Measurements from ENCODE around the gene NDUFA11.

The NDUFA11 gene

DNA sequence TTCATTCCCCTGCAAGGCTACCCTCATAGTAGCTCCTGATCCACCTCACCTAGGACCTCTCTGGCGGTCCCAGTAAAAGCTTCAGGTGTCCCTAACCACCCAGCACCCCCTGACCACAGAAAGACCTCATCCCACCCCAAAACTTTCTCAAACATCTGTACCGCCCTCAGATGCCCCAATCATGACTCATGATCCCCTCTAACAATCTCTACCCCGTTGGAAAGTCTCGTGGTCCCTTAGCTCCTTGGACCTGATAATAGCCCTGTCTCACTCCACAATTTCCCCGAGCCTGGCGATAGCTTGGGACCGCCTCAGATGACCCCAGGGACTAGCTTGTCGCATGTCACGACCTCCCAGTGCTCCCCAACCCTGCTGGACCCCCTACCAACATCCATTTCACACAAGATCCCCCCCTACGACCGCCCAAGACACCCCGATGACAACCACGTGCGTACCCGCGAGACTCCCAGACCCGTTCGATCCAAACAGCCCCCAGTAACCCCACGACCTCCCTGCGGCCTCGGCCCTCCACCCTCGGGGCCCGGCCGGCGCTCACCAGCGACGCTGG lies 450 bp downstream of the NDUFA11 start:
- no peaks in the 10 kb centered on the region for H3F3A ChIP-seq (ENCODE audit: low read depth)
- peak overlapping the region; percentile 95 for H3K9ac ChIP-seq (ENCODE audit: low read depth, low read length, poor library complexity, severe bottlenecking)
- no peaks in the 10 kb centered on the region for H3K27me3 ChIP-seq (ENCODE audit: insufficient read depth, low read length, poor library complexity, severe bottlenecking)
- H3K79me2 ChIP-seq (ENCODE audit: insufficient read depth, low read length): peaks cover 43% of the 10 kb centered on the region
- peaks cover 27% of the 10 kb centered on the region for H4K20me1 ChIP-seq (ENCODE audit: insufficient read depth, low read length, poor library complexity, severe bottlenecking)
- H3K4me2 ChIP-seq (ENCODE audit: low read depth, low read length, poor library complexity, severe bottlenecking): peak overlapping the region; percentile 81
- TF ChIP-seq, protein P1, sequence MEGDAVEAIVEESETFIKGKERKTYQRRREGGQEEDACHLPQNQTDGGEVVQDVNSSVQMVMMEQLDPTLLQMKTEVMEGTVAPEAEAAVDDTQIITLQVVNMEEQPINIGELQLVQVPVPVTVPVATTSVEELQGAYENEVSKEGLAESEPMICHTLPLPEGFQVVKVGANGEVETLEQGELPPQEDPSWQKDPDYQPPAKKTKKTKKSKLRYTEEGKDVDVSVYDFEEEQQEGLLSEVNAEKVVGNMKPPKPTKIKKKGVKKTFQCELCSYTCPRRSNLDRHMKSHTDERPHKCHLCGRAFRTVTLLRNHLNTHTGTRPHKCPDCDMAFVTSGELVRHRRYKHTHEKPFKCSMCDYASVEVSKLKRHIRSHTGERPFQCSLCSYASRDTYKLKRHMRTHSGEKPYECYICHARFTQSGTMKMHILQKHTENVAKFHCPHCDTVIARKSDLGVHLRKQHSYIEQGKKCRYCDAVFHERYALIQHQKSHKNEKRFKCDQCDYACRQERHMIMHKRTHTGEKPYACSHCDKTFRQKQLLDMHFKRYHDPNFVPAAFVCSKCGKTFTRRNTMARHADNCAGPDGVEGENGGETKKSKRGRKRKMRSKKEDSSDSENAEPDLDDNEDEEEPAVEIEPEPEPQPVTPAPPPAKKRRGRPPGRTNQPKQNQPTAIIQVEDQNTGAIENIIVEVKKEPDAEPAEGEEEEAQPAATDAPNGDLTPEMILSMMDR (conservative IDR thresholded peaks at IDR 0.05; ENCODE audit: low read length): no peak
- TF ChIP-seq EZH2phosphoT487 (IDR thresholded peaks at IDR 0.05; ENCODE audit: borderline replicate concordance): no peak
- H3K4me3 ChIP-seq (ENCODE audit: low read length, poor library complexity, severe bottlenecking): peak overlapping the region; percentile 91
- peak overlapping the region; percentile 95 for H2AFZ ChIP-seq (ENCODE audit: low read length)
- no peaks in the 10 kb centered on the region for H3K9me2 ChIP-seq (replicated peaks; ENCODE audit: low read depth, low read length)
- no peaks in the 10 kb centered on the region for H3K36me3 ChIP-seq (ENCODE audit: insufficient read depth, low read length)
- no peaks in the 10 kb centered on the region for H3K9me3 ChIP-seq (ENCODE audit: insufficient read depth, low read depth, low read length)
- H3K4me1 ChIP-seq (ENCODE audit: insufficient read depth, low read length, poor library complexity, severe bottlenecking): peaks cover 18% of the 10 kb centered on the region

DNA sequence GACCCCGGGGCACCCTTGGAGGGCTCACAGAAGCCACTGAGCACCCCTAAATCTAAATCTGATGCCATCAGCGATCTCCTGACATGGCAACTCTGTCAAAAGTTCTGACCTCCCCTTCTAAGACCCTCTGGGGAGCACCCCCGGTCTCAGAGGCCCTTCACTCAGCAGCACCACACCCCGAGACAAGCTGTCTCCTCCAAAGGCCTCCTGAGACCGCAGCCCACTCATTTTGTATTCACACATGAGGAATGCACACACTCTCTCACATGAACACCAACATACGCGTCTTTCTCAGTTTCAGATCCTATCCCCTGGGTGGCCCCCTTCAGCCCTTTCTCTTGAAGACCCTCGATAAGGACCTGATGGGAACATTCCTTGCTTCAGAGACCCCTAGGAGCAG lies 2.6 kb downstream of the NDUFA11 start:
- Histone ChIP-seq H3K4me3 (ENCODE audit: low read length, poor library complexity, severe bottlenecking) (peak overlapping the region; percentile 3), H3K4me2 (ENCODE audit: low read depth, low read length, poor library complexity, severe bottlenecking) (peak overlapping the region; percentile 39), H3K9ac (ENCODE audit: low read depth, low read length, poor library complexity, severe bottlenecking) (peak overlapping the region; percentile 37), H4K20me1 (ENCODE audit: insufficient read depth, low read length, poor library complexity, severe bottlenecking) (peaks cover 30% of the 10 kb centered on the region), H3K9me2 (replicated peaks; ENCODE audit: low read depth, low read length) (no peaks in the 10 kb centered on the region), H3K4me1 (ENCODE audit: insufficient read depth, low read length, poor library complexity, severe bottlenecking) (peaks cover 18% of the 10 kb centered on the region), H3K9me3 (ENCODE audit: insufficient read depth, low read depth, low read length) (no peaks in the 10 kb centered on the region), H3F3A (ENCODE audit: low read depth) (no peaks in the 10 kb centered on the region), H3K79me2 (ENCODE audit: insufficient read depth, low read length) (peaks cover 55% of the 10 kb centered on the region), H3K27me3 (ENCODE audit: insufficient read depth, low read length, poor library complexity, severe bottlenecking) (no peaks in the 10 kb centered on the region), H2AFZ (ENCODE audit: low read length) (no peak overlapping the region), H3K36me3 (ENCODE audit: insufficient read depth, low read length) (peaks cover 8% of the 10 kb centered on the region; the same call in 1 of the 2 replicates)
- no peak for TF ChIP-seq EZH2phosphoT487 (IDR thresholded peaks at IDR 0.05; ENCODE audit: borderline replicate concordance)
- TF ChIP-seq, protein P1 (conservative IDR thresholded peaks at IDR 0.05; ENCODE audit: low read length): no peak

DNA sequence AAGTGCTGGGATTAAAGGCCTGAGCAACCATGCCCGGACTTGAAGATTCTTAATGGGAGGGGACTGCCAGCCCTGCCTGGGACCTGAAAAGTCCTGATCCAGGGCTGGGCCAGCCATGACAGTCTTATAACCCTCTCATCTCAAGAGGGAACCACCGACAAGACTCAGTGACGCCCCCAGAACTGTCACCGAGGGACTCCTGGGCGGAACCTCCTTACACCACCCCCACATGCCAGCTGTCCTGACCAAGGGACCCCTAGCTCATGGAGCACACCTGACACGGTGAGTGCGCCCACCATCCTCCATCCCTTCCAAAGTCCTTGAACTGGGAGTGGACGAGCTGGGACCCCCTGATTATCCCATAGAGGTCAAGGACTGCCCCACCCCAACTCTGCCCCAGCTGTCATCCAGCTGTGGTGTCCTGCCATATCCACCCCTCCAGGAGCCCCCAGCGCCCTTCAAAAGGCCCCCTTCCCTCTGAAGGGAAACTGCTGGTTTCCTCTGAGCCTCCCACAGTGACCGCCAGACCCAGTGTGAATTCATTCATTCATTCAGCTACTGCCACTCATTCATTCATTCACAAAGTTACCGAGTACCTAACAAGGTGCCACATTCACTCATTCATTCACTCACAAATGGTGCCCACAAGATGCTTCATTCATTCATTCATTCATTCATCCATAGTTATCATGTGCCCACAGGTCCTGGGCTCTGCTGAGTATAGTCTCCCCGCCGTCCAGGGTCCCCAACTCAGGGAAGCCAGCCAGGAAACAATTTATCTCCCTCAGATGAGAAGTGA lies 3.7 kb downstream of the NDUFA11 start:
- Histone ChIP-seq H2AFZ (ENCODE audit: low read length) (no peak overlapping the region), H3K4me3 (ENCODE audit: low read length, poor library complexity, severe bottlenecking) (no peak overlapping the region), H4K20me1 (ENCODE audit: insufficient read depth, low read length, poor library complexity, severe bottlenecking) (peaks cover 30% of the 10 kb centered on the region), H3K36me3 (ENCODE audit: insufficient read depth, low read length) (peaks cover 18% of the 10 kb centered on the region; the same call in 1 of the 2 replicates), H3K4me1 (ENCODE audit: insufficient read depth, low read length, poor library complexity, severe bottlenecking) (peaks cover 18% of the 10 kb centered on the region), H3K4me2 (ENCODE audit: low read depth, low read length, poor library complexity, severe bottlenecking) (peak overlapping the region; percentile 21), H3K27me3 (ENCODE audit: insufficient read depth, low read length, poor library complexity, severe bottlenecking) (no peaks in the 10 kb centered on the region), H3F3A (ENCODE audit: low read depth) (no peaks in the 10 kb centered on the region), H3K9me3 (ENCODE audit: insufficient read depth, low read depth, low read length) (no peaks in the 10 kb centered on the region), H3K9me2 (replicated peaks; ENCODE audit: low read depth, low read length) (no peaks in the 10 kb centered on the region), H3K79me2 (ENCODE audit: insufficient read depth, low read length) (peaks cover 55% of the 10 kb centered on the region), H3K9ac (ENCODE audit: low read depth, low read length, poor library complexity, severe bottlenecking) (peak overlapping the region; percentile 24)
- TF ChIP-seq EZH2phosphoT487 (IDR thresholded peaks at IDR 0.05; ENCODE audit: borderline replicate concordance): no peak
- TF ChIP-seq, protein P1 (conservative IDR thresholded peaks at IDR 0.05; ENCODE audit: low read length): no peak

Measured in Loucy (cell line).